Measurements from ENCODE around the gene SOX1.

GRCh38 chr13:112118451-112119064, 51.6 kb downstream of the SOX1 start:
- TF ChIP-seq EZH2phosphoT487 (IDR thresholded peaks at IDR 0.05; ENCODE audit: insufficient read depth, low read depth) (no peak), EZH2 (IDR thresholded peaks at IDR 0.05; ENCODE audit: insufficient read depth, poor library complexity, severe bottlenecking) (no peak)
